ENCODE data around the gene COL12A1. TPM values are rescaled to one million over a fixed set of nuclear protein-coding genes. Genes with fewer than 3 reads are reported as not detected.

COL12A1 gene
- total and polyA plus RNA-seq, 4 donors = 11.8 to 214 (median 97.0) TPM

- intact Hi-C loops (cut with DNase I) = loop anchor here in 1 of 2 donors (10.0 kb wide), 1 partner anchor 268 kb away; no protein-coding TSS in a partner anchor
- H3K4me3 ChIP-seq (ENCODE audit: low read length in 2 of 2) = no peak overlapping the region
- H3K4me1 ChIP-seq (ENCODE audit: control insufficient read depth in 1 of 2, insufficient read depth in 2 of 2, low read length in 2 of 2) = no peaks in the 10 kb centered on the region
- no peaks in the 10 kb centered on the region for H3K9me3 ChIP-seq (ENCODE audit: control insufficient read depth, low read length)
- DNase-seq (no peak), ATAC-seq (ENCODE audit: low FRiP score) (no peak)
- 65 to 79% methylated on average over 3 of the region's 3 CpGs for WGBS, 2 donors
- H3K27ac ChIP-seq (ENCODE audit: low read depth in 1 of 2, low read length in 2 of 2) = no peak overlapping the region
- no peaks in the 10 kb centered on the region for H3K27me3 ChIP-seq (ENCODE audit: control insufficient read depth in 1 of 2, insufficient read depth in 2 of 2, low read length in 1 of 2)
- H3K36me3 ChIP-seq (ENCODE audit: control insufficient read depth in 1 of 2, insufficient read depth in 2 of 2, low read length in 1 of 2) = no peaks in the 10 kb centered on the region
Observed at GRCh38 chr6:75052491-75052890, 153.4 kb downstream of the COL12A1 start.

- Histone ChIP-seq H3K36me3 (ENCODE audit: control insufficient read depth in 1 of 2, insufficient read depth in 2 of 2, low read length in 1 of 2) (no peaks in the 10 kb centered on the region), H3K27me3 (ENCODE audit: control insufficient read depth in 1 of 2, insufficient read depth in 2 of 2, low read length in 1 of 2) (no peaks in the 10 kb centered on the region), H3K9me3 (ENCODE audit: control insufficient read depth, low read length) (no peaks in the 10 kb centered on the region), H3K4me1 (ENCODE audit: control insufficient read depth in 1 of 2, insufficient read depth in 2 of 2, low read length in 2 of 2) (no peaks in the 10 kb centered on the region), H3K27ac (ENCODE audit: low read depth in 1 of 2, low read length in 2 of 2) (no peak overlapping the region), H3K4me3 (ENCODE audit: low read length in 2 of 2) (no peak overlapping the region)
- DNase-seq = no peak
- intact Hi-C loops (cut with DNase I) = no loop called here
- ATAC-seq (ENCODE audit: low FRiP score) = no peak
Observed at GRCh38 chr6:75049308-75049707, 156.5 kb downstream of the COL12A1 start.

- intact Hi-C loops (cut with DNase I) = no loop called here
- DNase-seq = no peak
- ATAC-seq (ENCODE audit: low FRiP score) = no peak
- Histone ChIP-seq H3K4me3 (ENCODE audit: low read length in 2 of 2) (no peak overlapping the region), H3K9me3 (ENCODE audit: control insufficient read depth, low read length) (peaks cover 2% of the 10 kb centered on the region), H3K27me3 (ENCODE audit: control insufficient read depth in 1 of 2, insufficient read depth in 2 of 2, low read length in 1 of 2) (no peaks in the 10 kb centered on the region), H3K36me3 (ENCODE audit: control insufficient read depth in 1 of 2, insufficient read depth in 2 of 2, low read length in 1 of 2) (no peaks in the 10 kb centered on the region), H3K27ac (ENCODE audit: low read depth in 1 of 2, low read length in 2 of 2) (no peak overlapping the region), H3K4me1 (ENCODE audit: control insufficient read depth in 1 of 2, insufficient read depth in 2 of 2, low read length in 2 of 2) (no peaks in the 10 kb centered on the region)
Observed at GRCh38 chr6:75044846-75045245, 161.0 kb downstream of the COL12A1 start.

- Histone ChIP-seq H3K27ac (ENCODE audit: low read depth in 1 of 2, low read length in 2 of 2) (no peak overlapping the region), H3K27me3 (ENCODE audit: control insufficient read depth in 1 of 2, insufficient read depth in 2 of 2, low read length in 1 of 2) (no peaks in the 10 kb centered on the region), H3K4me1 (ENCODE audit: control insufficient read depth in 1 of 2, insufficient read depth in 2 of 2, low read length in 2 of 2) (no peaks in the 10 kb centered on the region), H3K4me3 (ENCODE audit: low read length in 2 of 2) (no peak overlapping the region), H3K9me3 (ENCODE audit: control insufficient read depth, low read length) (peaks cover 2% of the 10 kb centered on the region), H3K36me3 (ENCODE audit: control insufficient read depth in 1 of 2, insufficient read depth in 2 of 2, low read length in 1 of 2) (no peaks in the 10 kb centered on the region)
- WGBS, 2 donors = 72 to 73% methylated on average over 2 of the region's 2 CpGs
- no peak for DNase-seq
- no peak for ATAC-seq (ENCODE audit: low FRiP score)
- intact Hi-C loops (cut with DNase I) = no loop called here
Observed at GRCh38 chr6:75041381-75041780, 164.5 kb downstream of the COL12A1 start.

Other genes with a start within 250 kb of the COL12A1 start
- gene COX7A2, start 37.7 kb upstream of the COL12A1 start, total RNA-seq = 100 to 1,000 TPM; 199 to 312 TPM
- 1,000 to 10,000 TPM in 1 of 2 donors, 100 to 1,000 TPM in 1; 299 to 1,052 TPM for gene COX7A2, start 37.7 kb upstream of the COL12A1 start, polyA plus RNA-seq
- 100 to 1,000 TPM; 133 to 164 TPM for gene TMEM30A, start 78.7 kb upstream of the COL12A1 start, total RNA-seq
- gene TMEM30A, start 78.7 kb upstream of the COL12A1 start, polyA plus RNA-seq = 10 to 100 TPM; 66.5 to 80.8 TPM

Data from aorta (tissue), 5 donors.